ENCODE measurements around the gene SIAH3.

The SIAH3 gene

GRCh38 chr13:45817833-45818232 lies 33.7 kb downstream of the SIAH3 start:
- no peak for DNase-seq

- DNase-seq, result no peak
Observed at GRCh38 chr13:45816427-45816826, 35.1 kb downstream of the SIAH3 start.

DNA sequence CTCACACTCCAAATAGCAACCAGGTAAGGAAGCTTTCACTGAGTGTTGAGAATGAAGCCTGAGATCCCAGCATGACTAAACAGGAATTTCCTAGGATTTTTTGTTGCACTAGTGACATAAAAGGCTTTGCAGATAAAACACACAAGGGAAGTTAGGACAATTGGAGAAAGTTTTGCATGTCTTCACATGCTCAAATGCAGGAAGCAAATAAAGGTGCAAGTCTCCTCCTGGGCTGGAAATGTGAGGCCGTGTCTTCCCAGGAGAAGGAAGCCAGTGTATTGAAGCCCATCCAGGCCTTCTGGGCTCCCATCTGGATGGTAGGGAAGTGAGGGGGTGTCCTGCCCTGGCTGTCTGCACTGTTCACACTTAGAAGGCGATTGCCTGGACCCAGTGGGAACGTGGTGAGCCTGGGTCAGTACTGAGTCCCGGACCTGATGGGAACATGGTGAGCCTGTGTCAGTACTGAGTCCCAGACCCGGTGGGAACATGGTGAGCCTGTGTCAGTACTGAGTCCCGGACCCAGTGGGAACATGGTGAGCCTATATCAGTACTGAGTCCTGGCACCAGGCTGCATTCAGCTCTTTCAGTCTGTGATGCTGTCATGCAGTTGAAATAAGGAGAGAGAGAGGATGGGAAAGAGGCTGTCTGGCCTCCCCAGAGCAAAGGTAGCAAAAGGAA lies 38.7 kb downstream of the SIAH3 start:
- DNase-seq, result no peak

DNA sequence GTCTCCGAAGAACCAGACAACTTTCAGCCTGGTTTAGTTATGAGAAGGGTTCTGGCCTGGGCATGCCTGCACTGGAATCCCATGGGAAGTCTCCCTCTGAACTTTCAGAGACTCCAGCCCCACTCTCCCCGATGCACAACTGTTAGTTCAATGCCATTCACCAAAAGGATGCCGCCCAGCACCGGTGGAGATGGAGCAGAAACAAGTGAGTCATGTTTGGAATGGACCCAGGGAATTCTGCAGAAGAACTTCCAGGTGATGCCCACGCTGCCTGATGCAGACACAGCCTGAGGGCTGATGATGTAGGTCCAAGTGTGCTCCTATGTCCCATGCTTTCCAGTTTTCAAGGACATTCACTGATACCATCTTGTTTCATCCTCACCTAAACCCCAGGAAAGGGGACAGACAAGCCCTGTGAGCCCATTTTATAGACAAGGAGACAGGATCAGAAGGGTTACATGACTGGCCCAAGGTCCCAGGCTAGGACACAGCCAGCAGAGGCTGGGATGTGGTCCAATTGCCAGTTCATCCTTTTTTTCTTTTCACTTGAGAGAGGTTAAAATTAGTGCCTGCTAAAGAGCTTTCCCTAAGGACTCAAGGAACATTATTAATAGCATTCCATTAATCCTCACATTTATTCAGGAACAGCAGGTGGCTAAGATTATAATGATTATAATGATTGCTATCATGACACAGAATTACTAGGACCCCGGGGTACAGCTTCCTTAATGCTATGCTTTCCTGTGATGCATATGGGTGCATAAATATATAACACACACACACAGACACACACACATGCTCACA lies 39.5 kb downstream of the SIAH3 start:
- DNase-seq, result no peak

- DNase-seq, result no peak
Observed at GRCh38 chr13:45809801-45810394, 41.7 kb downstream of the SIAH3 start.

DNA sequence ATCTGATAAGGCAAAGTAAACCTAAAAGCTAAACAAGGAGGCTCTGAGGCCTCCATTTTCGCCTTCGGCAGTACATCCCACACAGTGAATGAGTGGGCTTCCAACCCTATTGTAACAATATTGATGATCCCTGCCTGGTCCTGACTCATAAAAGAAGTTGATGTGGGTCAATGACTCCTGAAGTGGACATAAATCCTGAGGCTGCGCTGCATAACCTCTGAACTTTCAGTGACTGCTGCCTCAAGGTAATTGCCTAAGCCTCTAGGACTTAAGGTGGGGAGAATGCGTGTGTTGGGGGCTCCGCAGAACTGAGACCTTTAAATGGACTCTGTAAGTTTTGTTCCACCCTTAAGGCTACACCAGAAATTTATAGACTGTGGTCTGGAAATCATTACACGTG lies 42.6 kb downstream of the SIAH3 start:
- no peak for DNase-seq

DNA sequence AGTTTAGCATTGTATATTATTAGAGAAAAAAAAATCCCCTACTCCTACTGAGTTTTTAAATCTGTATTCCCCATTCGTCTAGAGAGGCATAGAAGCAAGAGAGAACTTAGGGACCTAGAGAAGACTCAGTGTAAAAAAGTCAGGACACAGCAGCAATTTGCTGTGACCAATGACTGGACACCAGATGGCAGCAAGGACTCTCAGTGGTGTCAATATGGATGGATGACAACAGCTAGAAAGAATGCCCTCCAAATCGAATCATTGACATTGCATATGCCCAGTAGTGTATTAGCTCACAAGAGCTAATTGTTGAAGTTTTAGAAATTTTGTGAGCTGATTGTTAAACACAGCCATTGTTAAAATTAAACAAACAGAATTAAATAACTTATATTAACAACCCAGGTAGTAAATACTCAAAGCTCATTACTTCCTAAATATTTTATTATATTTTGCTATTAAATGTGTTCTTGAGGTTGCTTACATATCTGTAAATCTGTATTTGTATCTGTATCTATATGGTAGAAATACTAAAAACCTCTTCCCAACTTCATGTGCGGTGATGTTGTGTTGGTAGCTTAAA lies 43.9 kb downstream of the SIAH3 start:
- peak; percentile 32 for DNase-seq

GRCh38 chr13:45800485-45800884 lies 51.1 kb downstream of the SIAH3 start:
- no peak for DNase-seq

GRCh38 chr13:45799451-45799850 lies 52.1 kb downstream of the SIAH3 start:
- DNase-seq, result no peak

DNA sequence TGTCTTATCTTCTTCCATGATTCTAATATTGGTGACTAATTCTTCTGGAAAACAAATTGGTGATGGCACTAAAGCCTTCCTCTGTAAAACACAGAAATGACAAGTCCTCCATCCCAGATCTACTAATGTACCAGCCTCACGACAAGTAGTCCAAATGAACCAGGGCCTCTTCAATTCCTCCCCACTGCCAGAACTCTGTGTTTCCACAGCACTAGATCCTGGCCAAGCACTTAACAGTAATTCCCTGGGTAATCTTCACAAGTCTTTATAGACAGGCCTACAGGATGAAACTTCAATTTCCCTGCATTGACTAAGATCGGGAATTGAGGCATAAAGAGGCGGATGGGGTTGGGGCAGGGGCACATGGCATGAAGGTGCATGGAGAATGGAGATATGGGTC lies 52.7 kb downstream of the SIAH3 start:
- DNase-seq, result no peak

GRCh38 chr13:45796426-45797235 lies 54.9 kb downstream of the SIAH3 start:
- no peak for DNase-seq

DNA sequence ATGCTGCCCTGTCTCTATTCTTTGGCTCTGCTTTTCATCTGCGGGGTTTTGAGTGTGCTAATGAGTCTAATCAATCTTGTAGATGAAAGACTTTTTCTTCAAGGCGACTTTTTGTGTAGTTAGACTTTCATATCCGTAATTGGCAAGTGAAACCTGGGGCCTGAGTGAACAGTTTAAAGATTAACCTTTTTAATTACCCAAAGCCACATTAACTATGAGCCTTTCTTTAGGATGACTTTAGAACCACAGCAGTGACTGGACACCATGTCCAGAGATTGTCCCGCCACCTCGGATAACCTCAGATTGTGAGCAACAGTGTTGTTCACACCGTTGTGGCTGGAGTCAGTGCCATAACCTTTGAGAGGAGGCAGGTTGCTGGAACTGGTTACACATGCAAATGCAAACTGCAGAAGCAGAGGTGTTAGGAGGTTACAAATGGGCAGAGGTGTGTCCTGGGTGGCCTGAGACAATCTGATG lies 58.7 kb downstream of the SIAH3 start:
- no peak for DNase-seq

DNA sequence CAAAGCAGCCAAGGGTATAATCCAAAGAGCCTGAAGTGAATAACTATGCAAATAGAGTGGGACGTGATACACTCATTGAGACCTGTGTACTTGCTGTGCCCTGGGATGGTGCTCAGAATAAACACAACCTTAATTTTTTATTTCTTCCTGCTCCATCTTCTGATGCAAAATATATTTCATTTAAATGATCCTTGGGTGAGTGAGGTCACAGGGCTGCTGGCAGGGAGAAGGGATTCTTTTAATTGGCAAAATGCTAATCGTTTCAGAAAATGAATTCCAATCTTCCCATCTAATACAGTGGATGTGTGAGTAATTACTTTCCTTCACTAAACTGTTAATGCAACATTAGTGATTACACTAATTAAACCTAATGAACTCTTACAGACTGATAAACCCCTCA lies 63.5 kb downstream of the SIAH3 start:
- no peak for DNase-seq

DNA sequence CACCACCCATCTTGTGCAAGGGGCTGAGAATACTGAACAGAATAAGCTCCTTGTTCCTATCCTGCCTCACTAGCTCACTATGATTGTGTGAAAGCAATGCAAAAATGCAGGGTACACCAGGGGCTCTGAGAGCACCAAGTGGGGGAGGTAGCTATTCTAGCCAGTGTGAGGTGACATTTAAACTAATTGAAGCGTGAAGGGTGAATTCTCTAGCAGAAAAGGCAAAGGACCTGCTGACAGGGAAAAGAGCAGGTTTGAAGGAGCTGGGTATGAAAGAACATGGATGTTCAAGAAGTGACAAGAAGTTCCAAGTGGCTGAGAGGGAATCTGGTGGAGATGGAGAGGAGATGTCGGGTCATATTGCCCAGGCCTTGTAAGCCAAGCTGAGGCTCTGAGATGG lies 64.2 kb downstream of the SIAH3 start:
- DNase-seq, result no peak

GRCh38 chr13:45786293-45786920 lies 65.1 kb downstream of the SIAH3 start:
- DNase-seq, result no peak

DNA sequence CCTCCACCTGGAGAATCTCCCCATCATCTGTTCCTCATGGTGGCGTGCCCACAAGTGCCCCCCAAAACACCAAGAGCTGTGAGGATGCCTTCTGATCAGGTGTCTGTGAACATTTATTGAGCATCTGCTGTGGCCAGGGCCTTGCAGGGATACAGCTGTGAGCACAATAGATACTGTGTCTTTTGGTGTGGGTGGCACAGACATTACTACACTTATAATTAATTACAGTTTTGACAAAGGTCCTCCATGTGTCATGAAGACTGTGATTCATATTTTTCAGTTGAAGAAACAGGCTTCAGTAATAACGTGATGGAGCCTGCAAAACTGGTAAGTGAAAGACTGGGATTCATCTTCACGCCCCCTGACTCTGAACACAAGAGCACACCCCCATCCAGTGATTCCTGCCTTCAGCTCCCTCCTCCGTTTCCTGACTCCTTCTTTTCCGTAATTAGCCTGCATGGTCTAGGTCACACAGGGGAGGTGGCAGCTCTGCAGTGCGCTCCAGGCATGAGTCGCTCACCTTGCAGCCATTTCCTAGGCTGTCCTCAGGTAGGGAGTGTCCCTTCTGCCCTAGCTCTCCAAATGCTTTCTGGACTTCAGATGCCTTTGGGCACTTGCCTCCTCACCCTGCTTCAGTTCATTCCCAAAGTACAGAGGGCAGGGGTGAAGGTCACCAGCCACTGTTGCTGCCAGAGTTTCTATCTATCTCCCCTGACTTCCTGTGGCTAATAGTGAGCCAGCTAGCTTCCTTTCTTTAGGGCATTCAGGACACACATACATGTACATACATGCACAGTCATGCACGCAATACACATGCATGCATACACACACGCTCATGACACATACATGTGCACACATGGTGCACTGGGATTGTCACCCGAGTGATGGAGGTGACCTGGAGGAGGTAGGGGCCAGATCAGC lies 66.5 kb downstream of the SIAH3 start:
- no peak for DNase-seq

- no peak for DNase-seq
Observed at GRCh38 chr13:45783346-45784043, 68.1 kb downstream of the SIAH3 start.

- no peak for DNase-seq
Observed at GRCh38 chr13:45782327-45783045, 69.1 kb downstream of the SIAH3 start.

DNA sequence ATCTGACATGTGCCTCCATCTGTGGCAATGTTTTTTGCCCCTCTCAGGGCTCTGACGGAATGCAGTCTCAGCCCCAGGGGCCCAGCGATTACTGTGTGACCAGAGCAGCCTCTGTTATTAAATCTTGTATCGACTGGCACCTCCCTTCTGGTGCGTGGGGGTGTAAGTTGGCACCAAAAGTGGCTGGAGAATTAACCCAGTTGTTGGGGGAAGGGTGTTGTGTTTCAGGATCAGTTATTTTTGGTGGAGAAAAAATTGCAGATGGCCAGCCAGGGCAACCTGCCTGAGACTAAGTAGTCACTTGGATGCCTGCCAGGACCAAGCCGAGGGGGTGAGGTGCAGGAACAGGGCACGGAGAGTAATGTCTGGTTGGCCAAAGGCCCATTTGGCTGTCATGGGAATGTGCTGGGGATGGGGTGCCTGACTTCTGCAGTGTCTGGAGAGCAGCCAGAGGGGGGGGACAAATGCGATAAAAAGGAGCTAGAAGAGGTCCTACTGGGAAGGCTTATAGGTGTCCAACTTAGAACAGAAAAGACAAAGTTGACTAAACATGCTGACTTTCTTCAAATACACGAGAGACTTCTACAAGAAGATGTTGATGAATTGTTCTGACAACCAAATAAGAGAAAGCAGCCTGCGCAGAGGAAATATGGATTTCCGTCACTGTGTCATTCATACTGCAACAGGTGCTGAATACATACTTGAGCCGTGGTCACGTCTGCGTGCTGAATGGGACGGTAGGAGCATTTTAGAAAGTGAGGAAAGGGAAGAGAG lies 69.8 kb downstream of the SIAH3 start:
- DNase-seq, result no peak
